Effector memory CD8-positive, alpha-beta T cell (primary cell): Measurements from ENCODE around the gene AP1S3.

Source experiments
- ATAC-seq: fragments of 150-1000 bp; cut with Tn5 transposase; replicated peaks from 2 replicates; pipeline ENCODE4 v1.10.0; 2021; ENCODE audit warnings: mild to moderate bottlenecking, moderate library complexity
- DNase-seq, 3 experiments: peaks; one replicate each; pipeline ENCODE4 v3.0.0; 2021
- H3K27ac Mint-ChIP-seq, 2 donors: one replicate each; pipeline ENCODE4 v1.8.0; 2022; ENCODE audit warnings: mild to moderate bottlenecking in 2 of 2, mixed read lengths in 2 of 2, moderate library complexity in 2 of 2
- H3K27me3 Mint-ChIP-seq, 2 donors: one replicate each; pipeline ENCODE4 v1.8.0; 2022; ENCODE audit warnings: mixed read lengths in 2 of 2
- H3K36me3 Mint-ChIP-seq: one replicate; pipeline ENCODE4 v1.8.0; 2022; ENCODE audit warnings: mild to moderate bottlenecking, moderate library complexity, mixed read lengths; ENCODE audit not compliant: insufficient read depth
- H3K4me1 Mint-ChIP-seq, 2 donors: one replicate each; pipeline ENCODE4 v1.8.0; 2022; ENCODE audit warnings: low read depth in 2 of 2, mixed read lengths in 2 of 2
- H3K4me3 Mint-ChIP-seq, 2 donors: one replicate each; pipeline ENCODE4 v1.8.0; 2022; ENCODE audit warnings: mild to moderate bottlenecking in 2 of 2, mixed read lengths in 2 of 2, moderate library complexity in 2 of 2
- H3K9me3 Mint-ChIP-seq, 2 donors: one replicate each; pipeline ENCODE4 v1.8.0; 2022; ENCODE audit warnings: mixed read lengths in 2 of 2

AP1S3 gene

GRCh38 chr2:223732346-223732745 lies 105.0 kb downstream of the AP1S3 start:
- Mint-ChIP-seq H3K4me1 (no peaks in the 10 kb centered on the region), H3K27ac (no peak overlapping the region), H3K9me3 (no peaks in the 10 kb centered on the region), H3K27me3 (no peaks in the 10 kb centered on the region), H3K36me3 (peaks cover 2% of the 10 kb centered on the region), H3K4me3 (no peak overlapping the region)
- DNase-seq, result no peak
- no peak for ATAC-seq

- Mint-ChIP-seq H3K9me3 (no peaks in the 10 kb centered on the region), H3K4me3 (no peak overlapping the region), H3K4me1 (no peaks in the 10 kb centered on the region), H3K27ac (no peak overlapping the region), H3K36me3 (peaks cover 2% of the 10 kb centered on the region), H3K27me3 (no peaks in the 10 kb centered on the region)
- no peak for ATAC-seq
- no peak for DNase-seq
Observed at GRCh38 chr2:223731503-223731902, 105.9 kb downstream of the AP1S3 start.

DNA sequence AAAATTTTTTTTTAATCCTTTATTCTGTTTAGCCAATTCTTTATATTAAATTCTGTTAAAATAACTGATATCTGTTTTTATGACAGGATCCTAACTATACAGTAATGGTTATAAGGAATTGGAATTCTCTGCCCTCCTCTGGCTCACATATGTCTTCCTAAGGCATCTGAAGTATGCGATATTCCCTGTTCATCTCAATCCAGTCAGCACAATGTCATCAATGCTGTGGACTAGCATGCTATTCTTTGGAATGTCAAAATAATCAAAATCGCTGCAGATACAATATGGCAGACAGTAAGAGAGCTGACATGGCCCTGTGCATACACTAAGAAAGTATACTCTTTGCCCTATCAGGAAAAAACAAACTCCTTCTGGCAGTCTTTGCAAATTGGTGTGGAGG lies 107.6 kb downstream of the AP1S3 start:
- no peak for ATAC-seq
- H3K9me3 Mint-ChIP-seq, result no peaks in the 10 kb centered on the region
- no peak for DNase-seq
- H3K27ac Mint-ChIP-seq, result peak overlapping the region in 1 of 2 donors; percentile 16
- H3K27me3 Mint-ChIP-seq, result no peaks in the 10 kb centered on the region
- no peaks in the 10 kb centered on the region for H3K4me1 Mint-ChIP-seq
- no peak overlapping the region for H3K4me3 Mint-ChIP-seq
- H3K36me3 Mint-ChIP-seq, result peaks cover 2% of the 10 kb centered on the region

- no peak overlapping the region for H3K27ac Mint-ChIP-seq
- peak; percentile 35 to 48 (median 39) for DNase-seq
- peaks cover 0 to 5% of the 10 kb centered on the region in 2 donors for H3K27me3 Mint-ChIP-seq
- H3K4me1 Mint-ChIP-seq, result no peaks in the 10 kb centered on the region
- H3K9me3 Mint-ChIP-seq, result no peaks in the 10 kb centered on the region
- no peak overlapping the region for H3K4me3 Mint-ChIP-seq
- H3K36me3 Mint-ChIP-seq, result peaks cover 2% of the 10 kb centered on the region
- peak; percentile 84 for ATAC-seq
Observed at GRCh38 chr2:223727562-223727961, 109.8 kb downstream of the AP1S3 start.

DNA sequence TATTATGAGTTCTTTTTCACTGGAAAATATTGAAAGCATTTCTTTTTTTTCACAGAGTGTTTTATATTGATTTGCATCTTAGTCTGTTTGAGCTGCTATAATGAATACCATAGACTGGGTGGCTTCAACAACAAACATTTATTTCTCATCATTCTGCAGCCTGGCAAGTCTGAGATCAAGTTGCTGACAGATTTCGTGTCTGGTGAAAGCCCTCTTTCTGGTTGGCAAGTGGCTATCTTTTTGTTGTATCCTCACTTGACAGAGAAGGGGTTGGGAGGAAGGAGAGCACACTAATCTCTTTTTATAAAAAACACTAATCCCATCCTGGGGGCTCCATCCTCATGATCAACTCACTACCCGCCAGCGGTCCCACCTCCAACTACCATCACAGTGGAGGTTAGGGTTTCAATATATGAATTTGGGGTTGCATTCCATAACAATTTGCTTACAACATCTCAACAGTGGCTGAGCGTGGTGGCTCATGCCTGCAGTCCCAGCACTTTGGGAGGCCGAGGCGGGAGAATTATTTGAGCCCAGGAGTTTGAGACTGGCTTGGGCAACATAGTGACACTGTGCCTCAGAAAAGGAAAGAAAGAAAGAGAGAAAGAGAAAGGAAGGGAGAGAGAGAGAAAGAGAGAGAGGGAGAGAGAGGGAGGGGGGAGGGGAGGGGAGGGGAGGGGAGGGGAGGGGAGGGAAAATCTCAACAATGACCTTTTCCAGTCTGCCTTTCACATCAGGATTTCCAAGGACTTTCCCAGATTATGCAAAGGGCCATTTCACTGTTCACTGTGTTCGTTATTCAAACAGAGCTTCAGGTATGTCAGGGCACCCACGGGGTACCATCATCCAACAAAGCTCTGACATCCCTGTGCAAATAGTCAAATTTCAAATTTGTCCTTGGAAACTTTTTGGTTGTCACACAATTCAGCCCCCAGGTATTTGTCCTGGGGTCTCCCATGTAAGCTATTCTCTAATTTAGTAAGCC lies 111.1 kb downstream of the AP1S3 start:
- peak overlapping the region in 1 of 2 donors; percentile 7 for H3K27ac Mint-ChIP-seq
- peaks cover 0 to 12% of the 10 kb centered on the region in 2 donors for H3K27me3 Mint-ChIP-seq
- no peaks in the 10 kb centered on the region for H3K4me1 Mint-ChIP-seq
- DNase-seq (no peak), ATAC-seq (no peak)
- H3K36me3 Mint-ChIP-seq, result no peaks in the 10 kb centered on the region
- H3K4me3 Mint-ChIP-seq, result no peak overlapping the region
- H3K9me3 Mint-ChIP-seq, result no peaks in the 10 kb centered on the region

DNA sequence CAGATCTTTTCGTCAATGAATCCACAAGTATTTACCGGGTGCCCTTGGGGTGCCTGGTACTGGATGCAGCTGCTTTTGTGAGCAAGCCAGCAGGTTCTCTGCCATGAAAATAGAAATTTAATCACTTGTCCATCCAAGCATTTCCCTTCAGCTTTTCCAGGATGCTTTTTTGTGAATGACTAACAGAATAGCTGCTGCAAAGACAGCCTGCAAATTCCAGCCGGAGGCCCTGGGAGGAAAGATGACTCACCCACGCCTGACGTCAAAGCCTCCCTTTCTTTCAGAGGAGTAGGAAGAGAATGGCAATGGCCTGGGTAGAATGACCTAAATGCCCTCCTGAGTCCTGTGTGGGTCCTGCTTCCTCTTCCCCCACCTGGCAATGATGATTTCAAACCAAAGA lies 111.9 kb downstream of the AP1S3 start:
- Mint-ChIP-seq H3K4me1 (no peaks in the 10 kb centered on the region), H3K9me3 (no peaks in the 10 kb centered on the region), H3K4me3 (no peak overlapping the region), H3K27ac (no peak overlapping the region), H3K27me3 (peaks cover 0 to 12% of the 10 kb centered on the region in 2 donors), H3K36me3 (no peaks in the 10 kb centered on the region)
- no peak for DNase-seq
- no peak for ATAC-seq

DNA sequence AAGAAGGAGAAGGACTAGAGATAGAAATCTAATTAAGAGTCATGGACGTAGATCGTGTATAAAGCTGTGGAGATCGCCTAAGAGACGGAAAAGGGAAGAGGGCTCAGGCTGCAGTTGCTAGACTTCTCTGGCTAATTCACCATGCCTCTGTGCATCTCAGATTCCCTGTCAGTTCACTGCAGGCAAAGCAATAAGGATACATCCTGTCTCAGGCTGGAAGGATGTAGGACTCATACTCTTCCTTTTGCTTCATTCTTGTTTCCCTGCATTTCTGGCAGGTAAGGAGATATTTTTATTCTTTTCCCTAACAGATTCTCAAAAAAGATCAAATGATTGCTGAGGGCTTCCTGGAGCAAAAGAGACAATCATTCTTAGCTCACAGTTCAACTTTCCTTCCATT lies 112.5 kb downstream of the AP1S3 start:
- ATAC-seq, result no peak
- Mint-ChIP-seq H3K4me1 (no peaks in the 10 kb centered on the region), H3K36me3 (no peaks in the 10 kb centered on the region), H3K4me3 (no peak overlapping the region), H3K9me3 (no peaks in the 10 kb centered on the region), H3K27ac (no peak overlapping the region), H3K27me3 (peaks cover 0 to 12% of the 10 kb centered on the region in 2 donors)
- no peak for DNase-seq

DNA sequence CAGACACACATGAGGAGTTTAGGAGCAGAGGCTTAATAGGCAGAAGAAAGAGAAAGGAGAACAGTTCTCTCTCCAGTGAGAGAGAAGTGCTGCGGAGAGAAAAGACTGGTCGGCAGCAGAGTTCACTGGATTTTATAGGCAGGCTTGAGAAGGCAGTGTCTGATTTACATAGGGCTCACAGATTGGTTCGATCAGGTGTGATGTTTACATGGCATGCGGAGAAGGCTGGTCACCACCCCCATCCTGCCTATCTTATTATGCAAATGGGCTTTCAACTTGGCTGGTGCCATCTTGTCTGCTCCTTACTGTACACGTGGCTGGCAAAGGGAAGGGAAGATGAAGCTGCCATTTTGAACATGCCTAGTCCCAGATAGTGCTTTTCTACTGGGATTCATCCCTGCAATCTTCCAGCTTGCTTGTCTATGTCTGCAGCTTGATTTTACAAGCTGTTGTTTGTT lies 113.4 kb downstream of the AP1S3 start:
- no peak overlapping the region for H3K27ac Mint-ChIP-seq
- no peaks in the 10 kb centered on the region for H3K4me1 Mint-ChIP-seq
- H3K9me3 Mint-ChIP-seq, result no peaks in the 10 kb centered on the region
- ATAC-seq (no peak), DNase-seq (no peak)
- no peaks in the 10 kb centered on the region for H3K36me3 Mint-ChIP-seq
- peaks cover 0 to 18% of the 10 kb centered on the region in 2 donors for H3K27me3 Mint-ChIP-seq
- no peak overlapping the region for H3K4me3 Mint-ChIP-seq

DNA sequence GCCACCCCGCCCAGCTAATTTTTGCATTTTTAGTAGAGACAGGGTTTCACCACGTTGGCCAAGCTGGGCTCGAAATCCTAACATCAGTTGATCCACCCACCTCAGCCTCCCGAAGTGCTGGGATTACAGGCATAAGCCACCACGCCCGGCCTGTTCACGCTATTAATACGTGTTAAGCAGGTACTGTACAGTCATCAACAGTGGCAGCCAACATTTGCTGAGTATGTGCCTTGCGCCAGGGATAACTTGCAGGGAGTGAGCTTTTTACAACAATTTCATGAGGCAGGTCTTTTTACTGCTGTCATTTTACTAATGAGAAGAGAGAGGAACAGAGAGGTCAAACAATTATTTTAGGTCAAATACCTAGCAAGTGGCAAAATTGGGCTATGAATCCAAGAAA lies 115.2 kb downstream of the AP1S3 start:
- H3K4me3 Mint-ChIP-seq, result no peak overlapping the region
- no peaks in the 10 kb centered on the region for H3K9me3 Mint-ChIP-seq
- ATAC-seq (no peak), DNase-seq (no peak)
- no peak overlapping the region for H3K27ac Mint-ChIP-seq
- no peaks in the 10 kb centered on the region for H3K36me3 Mint-ChIP-seq
- H3K27me3 Mint-ChIP-seq, result peaks cover 0 to 18% of the 10 kb centered on the region in 2 donors
- H3K4me1 Mint-ChIP-seq, result no peaks in the 10 kb centered on the region

DNA sequence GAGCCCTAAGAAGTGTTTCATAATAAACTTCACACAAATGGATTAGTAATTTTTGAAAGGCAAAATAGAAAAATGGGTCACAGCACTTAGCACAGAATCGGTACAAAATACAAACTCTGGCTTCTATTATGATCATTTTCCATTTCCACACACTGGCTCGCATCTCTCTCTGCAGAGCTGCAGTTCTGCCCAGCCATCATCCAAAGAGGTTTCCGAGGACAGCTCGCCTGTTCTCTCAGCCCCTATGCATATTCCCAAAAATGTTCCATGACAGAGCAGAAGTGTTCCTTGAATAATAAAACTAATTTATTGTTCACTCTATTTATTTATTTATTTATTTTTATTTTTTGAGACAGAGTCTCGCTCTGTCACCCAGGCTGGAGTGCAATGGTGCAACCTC lies 115.6 kb downstream of the AP1S3 start:
- Mint-ChIP-seq H3K27me3 (peaks cover 0 to 18% of the 10 kb centered on the region in 2 donors), H3K36me3 (no peaks in the 10 kb centered on the region), H3K4me1 (no peaks in the 10 kb centered on the region), H3K9me3 (no peaks in the 10 kb centered on the region), H3K27ac (no peak overlapping the region), H3K4me3 (no peak overlapping the region)
- ATAC-seq (no peak), DNase-seq (no peak)

GRCh38 chr2:223720367-223720766 lies 117.0 kb downstream of the AP1S3 start:
- no peak overlapping the region for H3K27ac Mint-ChIP-seq
- no peaks in the 10 kb centered on the region for H3K9me3 Mint-ChIP-seq
- H3K27me3 Mint-ChIP-seq, result peaks cover 0 to 18% of the 10 kb centered on the region in 2 donors
- no peaks in the 10 kb centered on the region for H3K36me3 Mint-ChIP-seq
- H3K4me3 Mint-ChIP-seq, result no peak overlapping the region
- ATAC-seq (no peak), DNase-seq (no peak)
- H3K4me1 Mint-ChIP-seq, result no peaks in the 10 kb centered on the region

DNA sequence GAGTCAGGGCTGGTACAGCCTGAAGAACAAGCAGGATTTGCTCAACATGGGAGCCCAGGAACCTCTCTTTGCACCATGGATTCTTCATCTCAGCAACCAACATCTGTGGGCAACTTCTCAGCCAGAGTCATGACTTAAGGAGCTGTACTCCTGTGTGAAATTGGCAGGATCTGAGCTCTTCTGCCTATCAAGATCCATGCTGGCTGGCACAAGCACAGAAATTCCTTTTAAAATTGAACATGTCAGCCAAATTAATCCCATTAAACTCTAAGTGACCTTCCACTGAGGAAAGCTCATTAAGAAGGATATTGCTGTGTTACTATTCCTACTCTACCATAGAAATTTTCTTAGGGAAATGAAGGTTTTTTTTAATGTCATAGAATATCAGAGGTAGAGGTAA lies 124.7 kb downstream of the AP1S3 start:
- Mint-ChIP-seq H3K27me3 (peaks cover 15 to 16% of the 10 kb centered on the region in 2 donors), H3K9me3 (no peaks in the 10 kb centered on the region), H3K27ac (no peak overlapping the region), H3K4me3 (no peak overlapping the region), H3K4me1 (no peaks in the 10 kb centered on the region), H3K36me3 (no peaks in the 10 kb centered on the region)
- DNase-seq, result no peak
- no peak for ATAC-seq

- no peak for ATAC-seq
- Mint-ChIP-seq H3K36me3 (no peaks in the 10 kb centered on the region), H3K4me1 (no peaks in the 10 kb centered on the region)
Observed at GRCh38 chr2:223711596-223712326, 125.6 kb downstream of the AP1S3 start.

More at GRCh38 chr2:223711596-223712326, 125.6 kb downstream of the AP1S3 start:
- Mint-ChIP-seq H3K9me3 (no peaks in the 10 kb centered on the region), H3K4me3 (no peak overlapping the region), H3K27ac (no peak overlapping the region), H3K27me3 (peaks cover 19% of the 10 kb centered on the region in 2 donors)
- no peak for DNase-seq
